Endometrial microvascular endothelial cells (primary cell): ENCODE measurements around the gene LRRC15. TPM values are rescaled to one million over a fixed set of nuclear protein-coding genes. Genes with fewer than 3 reads are reported as not detected.

Experiments used
- in situ Hi-C: cut with HindIII; loops from 2 replicates; pipeline ENCODE4 v1.10.0; 2017; ENCODE audit warnings: low sequenced_read_pairs, low pct_unique_long_range_greater_than_20kb; ENCODE audit errors: inconsistent ontology term
- total RNA-seq: library from RNA; depleted of rRNA; stranded (reverse); fragments of >200 nt; gene quantifications from one replicate; pipeline ENCODE4 v1.2.3, GENCODE V29; 2015; ENCODE audit errors: inconsistent ontology term

LRRC15 gene
- total RNA-seq, 1 donor from 2014 or later, result not detected

DNA sequence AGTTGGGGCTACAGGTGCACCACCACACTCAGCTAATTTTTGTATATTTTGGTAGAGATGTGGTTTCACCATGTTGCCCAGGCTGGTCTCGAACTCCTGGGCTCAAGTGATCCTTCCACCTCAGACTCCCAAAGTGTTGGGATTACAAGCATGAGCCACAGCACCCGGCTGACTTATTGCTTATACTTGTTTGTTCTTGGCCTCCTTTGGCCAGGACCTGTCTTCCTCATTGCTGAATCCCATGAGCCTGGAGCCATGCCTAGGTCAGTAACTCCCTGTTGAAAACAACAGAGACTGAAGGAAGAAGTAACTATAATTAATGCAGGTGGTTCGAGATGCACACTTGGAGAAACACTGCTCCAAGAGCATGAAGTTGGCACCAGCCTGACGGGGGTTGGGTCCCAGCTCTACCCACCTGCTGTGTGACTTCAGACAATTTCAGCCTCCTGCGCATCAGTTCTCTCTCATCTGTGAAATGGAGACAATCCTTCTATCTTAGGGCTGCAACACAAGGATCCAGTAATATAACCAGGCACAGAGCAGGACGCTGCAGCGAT lies 57.3 kb downstream of the LRRC15 start:
- in situ Hi-C loops, result loop anchor here (25.0 kb wide), 1 partner anchor 350 kb away; no protein-coding TSS in a partner anchor

DNA sequence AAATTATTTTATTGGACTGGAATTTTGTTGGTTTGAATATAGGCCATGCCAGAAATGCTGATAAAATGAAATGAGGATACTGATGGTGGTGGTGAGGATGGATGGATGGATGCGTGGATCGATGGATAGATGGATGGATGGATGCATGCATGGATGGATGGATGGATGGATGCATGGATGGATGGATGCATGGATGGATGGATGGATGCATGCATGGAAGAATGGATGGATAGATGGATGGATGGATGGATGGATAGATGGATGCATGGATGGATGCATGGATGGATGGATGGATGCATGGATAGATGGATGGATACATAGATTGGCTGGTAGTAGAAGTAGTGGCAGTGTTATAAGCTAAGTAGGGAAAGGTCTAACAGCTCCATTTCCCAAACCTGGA lies 58.5 kb downstream of the LRRC15 start:
- in situ Hi-C loops, result loop anchor here (25.0 kb wide), 1 partner anchor 349 kb away; no protein-coding TSS in a partner anchor

DNA sequence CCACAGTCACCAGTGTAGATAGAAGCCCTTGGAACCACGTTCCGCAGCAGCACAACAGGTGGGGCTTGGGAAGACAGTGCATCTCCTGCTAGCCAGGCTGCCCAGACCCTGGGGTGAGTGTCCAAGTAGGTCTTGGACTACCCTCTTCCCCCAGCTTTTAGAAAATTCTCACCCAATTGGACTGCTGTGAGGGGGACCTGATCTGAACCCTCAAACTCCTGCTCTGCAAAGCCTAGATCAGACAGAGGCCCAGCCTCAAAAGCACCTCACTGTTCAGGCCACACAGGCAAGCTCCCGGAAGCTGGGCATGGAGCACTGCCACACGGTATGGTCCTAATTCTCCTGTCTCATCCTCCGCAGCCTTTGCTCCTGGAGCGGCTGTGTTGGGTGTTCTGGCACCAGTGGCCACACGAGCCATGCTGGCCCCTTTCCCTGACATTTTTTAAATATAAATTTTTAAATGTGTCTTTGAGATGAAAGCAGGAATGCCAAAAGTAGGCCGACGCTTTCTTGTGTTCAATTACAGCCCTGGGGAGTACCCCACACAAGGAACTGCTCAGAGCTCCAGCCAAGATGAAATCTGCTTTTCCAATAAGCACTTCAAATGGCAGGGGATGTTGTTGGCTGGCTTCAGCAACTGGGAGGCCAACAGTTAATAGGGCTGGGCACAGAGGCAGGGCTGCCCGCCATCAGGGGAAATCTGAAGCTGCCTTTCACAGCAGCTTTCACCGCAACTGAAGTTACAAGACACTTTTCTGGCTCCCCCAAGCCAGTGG lies 59.3 kb downstream of the LRRC15 start:
- in situ Hi-C loops, result loop anchor here (25.0 kb wide), 1 partner anchor 348 kb away; no protein-coding TSS in a partner anchor

GRCh38 chr3:194308601-194309449 lies 60.7 kb downstream of the LRRC15 start:
- in situ Hi-C loops, result loop anchor here (10.0 to 25.0 kb wide), 4 partner anchors 174 to 534 kb away; partner anchors contain the start of gene HES1

DNA sequence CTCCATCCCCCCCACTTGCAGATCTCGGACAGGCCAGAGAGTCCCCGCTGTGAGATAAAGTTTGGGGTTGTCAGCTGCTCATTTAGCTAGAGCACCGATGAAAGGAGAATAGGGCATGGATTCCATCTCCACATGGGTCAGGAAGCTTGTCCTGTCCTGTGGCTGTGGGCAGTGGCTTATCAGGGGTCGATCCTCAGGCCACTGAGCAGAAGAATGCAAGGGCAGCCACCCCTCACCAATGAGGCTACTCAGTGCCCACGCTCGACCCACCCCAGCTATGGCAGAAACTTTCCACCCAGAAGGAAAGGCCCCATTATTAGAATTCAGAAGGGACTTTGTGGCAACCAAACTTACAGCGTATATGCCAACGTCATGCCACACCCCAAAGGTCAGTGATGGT lies 61.7 kb downstream of the LRRC15 start:
- in situ Hi-C loops, result loop anchor here (10.0 to 25.0 kb wide), 4 partner anchors 173 to 533 kb away; partner anchors contain the start of gene HES1

DNA sequence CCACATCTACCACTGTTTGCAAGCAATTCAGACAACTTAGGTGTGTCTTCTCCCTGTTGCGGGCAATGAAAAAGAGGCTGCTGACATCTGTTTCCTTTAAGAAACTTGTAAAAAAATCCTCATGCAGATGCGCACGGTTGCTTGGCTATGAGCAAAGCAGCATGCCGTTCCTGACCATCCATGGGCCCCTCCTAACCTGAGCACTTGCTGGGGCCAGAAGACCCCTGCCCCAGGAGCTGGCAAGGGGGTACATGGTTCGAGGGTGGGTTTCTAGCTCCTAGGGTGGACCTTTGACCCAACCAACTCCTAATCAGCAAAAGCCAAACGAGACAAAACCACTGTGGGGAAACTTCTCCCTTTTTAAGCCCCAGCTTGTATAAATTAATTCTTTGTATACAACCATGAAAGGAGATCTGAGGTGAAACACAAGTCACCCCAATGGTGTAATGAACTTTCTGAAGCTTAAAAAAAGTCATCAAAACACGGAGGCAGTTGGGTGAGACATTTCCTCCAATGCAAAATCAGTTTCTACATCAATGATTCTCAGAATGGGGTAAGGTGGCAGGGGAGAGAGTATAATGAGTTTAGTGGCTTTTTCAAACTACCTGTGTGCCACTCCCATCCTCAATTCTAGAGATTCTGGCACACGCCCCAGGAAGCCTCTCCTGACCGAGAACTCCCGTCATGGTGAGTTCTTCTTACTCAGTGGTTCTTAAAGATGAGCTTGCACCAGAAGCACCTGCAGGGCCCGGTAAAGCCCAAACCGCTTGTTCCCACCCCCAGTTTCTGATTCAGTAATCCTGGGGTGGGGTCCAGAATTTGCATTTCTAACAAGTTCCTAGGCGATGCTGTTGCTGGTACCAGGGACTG lies 62.5 kb downstream of the LRRC15 start:
- in situ Hi-C loops, result loop anchor here (10.0 to 25.0 kb wide), 4 partner anchors 172 to 532 kb away; partner anchors contain the start of gene HES1

DNA sequence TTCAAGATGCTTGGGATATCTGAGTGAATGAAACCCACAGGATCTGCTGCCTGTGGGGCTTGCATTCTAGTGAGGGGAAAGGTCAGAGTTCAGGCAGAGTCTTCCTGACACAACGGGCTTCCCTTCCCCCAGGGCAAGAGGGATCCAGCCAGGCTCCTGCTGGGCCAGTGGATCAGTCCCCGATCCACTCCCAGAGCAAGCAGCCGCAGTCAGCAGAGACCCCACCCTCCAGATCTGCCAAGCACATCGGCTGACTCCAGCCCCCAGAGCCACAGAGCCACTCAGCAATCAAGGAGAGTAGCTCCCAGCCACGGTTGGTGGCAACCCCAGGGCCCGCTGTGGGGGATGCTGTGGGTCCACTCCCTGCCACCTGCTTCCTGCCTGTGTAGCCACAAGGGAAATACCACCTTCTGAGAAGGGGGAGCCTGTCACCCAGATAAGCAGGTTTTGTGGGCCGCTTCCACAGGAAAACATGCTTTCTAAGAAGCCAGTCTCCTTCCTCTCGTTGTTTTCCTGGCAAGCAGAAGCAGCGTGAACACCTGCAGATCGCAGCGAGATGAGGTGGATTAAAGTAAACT lies 63.3 kb downstream of the LRRC15 start:
- in situ Hi-C loops, result loop anchor here (10.0 to 25.0 kb wide), 4 partner anchors 171 to 531 kb away; partner anchors contain the start of gene HES1

- in situ Hi-C loops, result loop anchor here (10.0 to 25.0 kb wide), 4 partner anchors 171 to 531 kb away; partner anchors contain the start of gene HES1
These were observed 64.0 kb downstream of the LRRC15 start for GRCh38 chr3:194305356-194306108.

Other genes starting within 250 kb of the LRRC15 start
- 13.0 TPM for gene HES1, start 233.6 kb downstream of the LRRC15 start, total RNA-seq
- gene CPN2, start 18.4 kb downstream of the LRRC15 start, total RNA-seq, result not detected
- gene GP5, start 29.5 kb upstream of the LRRC15 start, total RNA-seq, result not detected
- 251 TPM for gene ATP13A3, start 117.3 kb upstream of the LRRC15 start, total RNA-seq